Measurements from ENCODE around the gene SPINK8.
"Not testable (repeated sequence)": the region's sequence is repeated elsewhere in the genome, so short reads cannot be mapped to it uniquely, and the experiment has no call there.

Gene SPINK8

GRCh38 chr3:48331706-48332435, 1.6 kb downstream of the SPINK8 start:
- not testable (repeated sequence) for DNase-seq (ENCODE audit: low read depth, low spot score); H3K9me3 ChIP-seq (ENCODE audit: control insufficient read depth, insufficient read depth, low read length); H3K27me3 ChIP-seq (ENCODE audit: control insufficient read depth, insufficient read depth, low read length); H3K27ac ChIP-seq (ENCODE audit: low read length); H3K4me3 ChIP-seq (ENCODE audit: low read length); H3K4me1 ChIP-seq (ENCODE audit: control insufficient read depth, insufficient read depth, low read length); H3K36me3 ChIP-seq (ENCODE audit: control insufficient read depth, insufficient read depth, low read length)
- no CpG with 5 or more reads among the region's 10 CpGs for WGBS (ENCODE audit: insufficient coverage, insufficient read length)

- Histone ChIP-seq H3K4me3 (ENCODE audit: low read length) (no peak overlapping the region), H3K9me3 (ENCODE audit: control insufficient read depth, insufficient read depth, low read length) (no peaks in the 10 kb centered on the region), H3K27ac (ENCODE audit: low read length) (no peak overlapping the region), H3K36me3 (ENCODE audit: control insufficient read depth, insufficient read depth, low read length) (no peaks in the 10 kb centered on the region), H3K27me3 (ENCODE audit: control insufficient read depth, insufficient read depth, low read length) (no peaks in the 10 kb centered on the region), H3K4me1 (ENCODE audit: control insufficient read depth, insufficient read depth, low read length) (no peaks in the 10 kb centered on the region)
- no CpG with 5 or more reads among the region's 2 CpGs for WGBS (ENCODE audit: insufficient coverage, insufficient read length)
- no peak for DNase-seq (ENCODE audit: low read depth, low spot score)
Observed at GRCh38 chr3:48320996-48321395, 12.5 kb downstream of the SPINK8 start.

GRCh38 chr3:48318713-48319468, 14.6 kb downstream of the SPINK8 start:
- H3K27ac ChIP-seq (ENCODE audit: low read length), result no peak overlapping the region

DNA sequence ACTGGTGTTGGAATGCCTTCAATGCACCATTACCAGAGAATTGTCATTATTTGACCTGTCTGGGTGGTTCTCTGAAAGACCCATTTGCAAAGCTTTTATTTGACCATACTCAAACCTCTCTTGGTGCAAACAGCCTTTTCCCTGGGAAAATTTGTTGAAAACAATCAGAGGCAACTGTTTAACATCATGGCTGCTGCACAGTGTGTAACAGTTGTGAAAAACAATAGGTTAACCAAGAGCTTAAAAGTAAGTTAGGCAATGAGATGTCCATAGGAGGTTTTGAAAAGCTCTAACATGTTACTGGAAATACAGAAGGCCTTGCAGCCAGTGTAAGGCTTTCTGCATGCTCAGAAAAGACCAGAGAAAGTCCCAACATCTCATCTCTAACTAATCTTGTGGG, 18.9 kb downstream of the SPINK8 start:
- Histone ChIP-seq H3K9me3 (ENCODE audit: control insufficient read depth, insufficient read depth, low read length) (peaks cover 2% of the 10 kb centered on the region; the same call in 1 of the 2 replicates), H3K27me3 (ENCODE audit: control insufficient read depth, insufficient read depth, low read length) (no peaks in the 10 kb centered on the region), H3K36me3 (ENCODE audit: control insufficient read depth, insufficient read depth, low read length) (no peaks in the 10 kb centered on the region), H3K27ac (ENCODE audit: low read length) (no peak overlapping the region), H3K4me3 (ENCODE audit: low read length) (no peak overlapping the region), H3K4me1 (ENCODE audit: control insufficient read depth, insufficient read depth, low read length) (no peaks in the 10 kb centered on the region)
- DNase-seq (ENCODE audit: low read depth, low spot score), result no peak

More at GRCh38 chr3:48318713-48319468, 14.6 kb downstream of the SPINK8 start:
- Histone ChIP-seq H3K27me3 (ENCODE audit: control insufficient read depth, insufficient read depth, low read length) (no peaks in the 10 kb centered on the region), H3K9me3 (ENCODE audit: control insufficient read depth, insufficient read depth, low read length) (peaks cover 2% of the 10 kb centered on the region; the same call in 1 of the 2 replicates), H3K4me3 (ENCODE audit: low read length) (no peak overlapping the region), H3K4me1 (ENCODE audit: control insufficient read depth, insufficient read depth, low read length) (no peaks in the 10 kb centered on the region), H3K36me3 (ENCODE audit: control insufficient read depth, insufficient read depth, low read length) (no peaks in the 10 kb centered on the region)
- WGBS (ENCODE audit: insufficient coverage, insufficient read length), result no CpG with 5 or more reads among the region's 2 CpGs
- DNase-seq (ENCODE audit: low read depth, low spot score), result no peak

- no peak overlapping the region for H3K4me3 ChIP-seq (ENCODE audit: low read length)
- no peaks in the 10 kb centered on the region for H3K27me3 ChIP-seq (ENCODE audit: control insufficient read depth, insufficient read depth, low read length)
- DNase-seq (ENCODE audit: low read depth, low spot score), result no peak
- H3K9me3 ChIP-seq (ENCODE audit: control insufficient read depth, insufficient read depth, low read length), result no peaks in the 10 kb centered on the region
- WGBS (ENCODE audit: insufficient coverage, insufficient read length), result no CpG with 5 or more reads among the region's 4 CpGs
- H3K36me3 ChIP-seq (ENCODE audit: control insufficient read depth, insufficient read depth, low read length), result no peaks in the 10 kb centered on the region
- no peaks in the 10 kb centered on the region for H3K4me1 ChIP-seq (ENCODE audit: control insufficient read depth, insufficient read depth, low read length)
- H3K27ac ChIP-seq (ENCODE audit: low read length), result no peak overlapping the region
Observed at GRCh38 chr3:48306860-48307530, 26.5 kb downstream of the SPINK8 start.

GRCh38 chr3:48306290-48306689, 27.2 kb downstream of the SPINK8 start:
- Histone ChIP-seq H3K4me1 (ENCODE audit: control insufficient read depth, insufficient read depth, low read length) (no peaks in the 10 kb centered on the region), H3K27ac (ENCODE audit: low read length) (no peak overlapping the region), H3K9me3 (ENCODE audit: control insufficient read depth, insufficient read depth, low read length) (no peaks in the 10 kb centered on the region), H3K36me3 (ENCODE audit: control insufficient read depth, insufficient read depth, low read length) (no peaks in the 10 kb centered on the region), H3K4me3 (ENCODE audit: low read length) (no peak overlapping the region), H3K27me3 (ENCODE audit: control insufficient read depth, insufficient read depth, low read length) (no peaks in the 10 kb centered on the region)
- no peak for DNase-seq (ENCODE audit: low read depth, low spot score)
- WGBS (ENCODE audit: insufficient coverage, insufficient read length), result no CpG with 5 or more reads among the region's 2 CpGs

GRCh38 chr3:48305396-48305795, 28.1 kb downstream of the SPINK8 start:
- H3K9me3 ChIP-seq (ENCODE audit: control insufficient read depth, insufficient read depth, low read length), result no peaks in the 10 kb centered on the region
- DNase-seq (ENCODE audit: low read depth, low spot score), result no peak
- H3K27me3 ChIP-seq (ENCODE audit: control insufficient read depth, insufficient read depth, low read length), result no peaks in the 10 kb centered on the region
- no CpG with 5 or more reads among the region's 2 CpGs for WGBS (ENCODE audit: insufficient coverage, insufficient read length)
- 0 out of 2 replicates have a peak, but pooled peaks cover under 1% of the 10 kb centered on the region for H3K4me1 ChIP-seq (ENCODE audit: control insufficient read depth, insufficient read depth, low read length)
- no peak overlapping the region for H3K4me3 ChIP-seq (ENCODE audit: low read length)
- H3K27ac ChIP-seq (ENCODE audit: low read length), result no peak overlapping the region
- H3K36me3 ChIP-seq (ENCODE audit: control insufficient read depth, insufficient read depth, low read length), result no peaks in the 10 kb centered on the region

- DNase-seq (ENCODE audit: low read depth, low spot score), result no peak
- Histone ChIP-seq H3K27me3 (ENCODE audit: control insufficient read depth, insufficient read depth, low read length) (no peaks in the 10 kb centered on the region), H3K9me3 (ENCODE audit: control insufficient read depth, insufficient read depth, low read length) (no peaks in the 10 kb centered on the region), H3K27ac (ENCODE audit: low read length) (no peak overlapping the region), H3K4me3 (ENCODE audit: low read length) (no peak overlapping the region), H3K4me1 (ENCODE audit: control insufficient read depth, insufficient read depth, low read length) (0 out of 2 replicates have a peak, but pooled peaks cover 2% of the 10 kb centered on the region), H3K36me3 (ENCODE audit: control insufficient read depth, insufficient read depth, low read length) (no peaks in the 10 kb centered on the region)
- WGBS (ENCODE audit: insufficient coverage, insufficient read length), result no CpG with 5 or more reads among the region's 2 CpGs
Observed at GRCh38 chr3:48303021-48303420, 30.4 kb downstream of the SPINK8 start.

GRCh38 chr3:48301800-48302166, 31.7 kb downstream of the SPINK8 start:
- WGBS (ENCODE audit: insufficient coverage, insufficient read length), result no CpG with 5 or more reads among the region's 10 CpGs
- DNase-seq (ENCODE audit: low read depth, low spot score), result no peak
- peak overlapping the region; percentile 65; the same call in 1 of the 2 replicates for H3K4me3 ChIP-seq (ENCODE audit: low read length)
- H3K27ac ChIP-seq (ENCODE audit: low read length), result no peak overlapping the region
- no peaks in the 10 kb centered on the region for H3K36me3 ChIP-seq (ENCODE audit: control insufficient read depth, insufficient read depth, low read length)
- 0 out of 2 replicates have a peak, but pooled peaks cover 2% of the 10 kb centered on the region for H3K4me1 ChIP-seq (ENCODE audit: control insufficient read depth, insufficient read depth, low read length)
- no peaks in the 10 kb centered on the region for H3K9me3 ChIP-seq (ENCODE audit: control insufficient read depth, insufficient read depth, low read length)
- no peaks in the 10 kb centered on the region for H3K27me3 ChIP-seq (ENCODE audit: control insufficient read depth, insufficient read depth, low read length)

- WGBS (ENCODE audit: insufficient coverage, insufficient read length), result no CpG with 5 or more reads among the region's 70 CpGs
- Histone ChIP-seq H3K4me1 (ENCODE audit: control insufficient read depth, insufficient read depth, low read length) (0 out of 2 replicates have a peak, but pooled peaks cover 2% of the 10 kb centered on the region), H3K9me3 (ENCODE audit: control insufficient read depth, insufficient read depth, low read length) (no peaks in the 10 kb centered on the region)
Observed at GRCh38 chr3:48301020-48301799, 32.3 kb downstream of the SPINK8 start, which contains the start of gene NME6. Gene NME6, minus strand, starts transcription at chr3:48301367.

More at GRCh38 chr3:48301020-48301799, 32.3 kb downstream of the SPINK8 start, which contains the start of gene NME6:
- DNase-seq (ENCODE audit: low read depth, low spot score), result peak; percentile 77
- Histone ChIP-seq H3K4me3 (ENCODE audit: low read length) (peak within 1 kb of the TSS; percentile 65; the same call in 1 of the 2 replicates), H3K27me3 (ENCODE audit: control insufficient read depth, insufficient read depth, low read length) (no peaks in the 10 kb centered on the region), H3K36me3 (ENCODE audit: control insufficient read depth, insufficient read depth, low read length) (no peaks in the 10 kb centered on the region), H3K27ac (ENCODE audit: low read length) (no peak within 1 kb of the TSS)

Measured in iPS DF 6.9 (cell line).